ENCODE measurements around the gene SIPA1. TPM values are rescaled to one million over a fixed set of nuclear protein-coding genes. Genes with fewer than 3 reads are reported as not detected.

Gene SIPA1
- total and polyA plus RNA-seq, 2 of the 8 experiments (the other 6 are each of a cell fraction or from before 2014, with no cell fraction given): 35.3 to 72.2 TPM

DNA sequence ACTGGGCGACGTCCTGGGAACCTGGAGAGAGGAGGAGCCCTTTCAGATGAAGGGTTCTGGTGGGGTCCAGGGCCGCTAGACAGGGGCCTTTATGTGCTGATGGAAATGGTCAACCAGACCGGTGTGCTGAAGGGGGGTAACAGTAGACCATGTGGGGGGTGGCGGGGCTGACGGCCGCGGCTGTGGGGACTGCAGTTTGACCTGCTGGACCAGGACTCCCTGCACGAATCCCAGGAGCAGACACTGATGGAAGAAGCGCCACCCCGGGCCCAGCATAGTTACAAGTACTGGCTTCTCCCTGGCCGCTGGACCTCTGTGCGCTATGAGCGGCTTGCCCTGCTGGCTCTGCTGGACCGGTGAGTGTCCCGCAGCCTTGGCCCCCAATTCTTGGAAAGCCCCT, 15.9 kb upstream of the SIPA1 start:
- TF ChIP-seq GTF2F1 (IDR thresholded peaks at IDR 0.05; ENCODE audit: borderline replicate concordance, low read depth, low read length) (no peak), SIX5 (IDR thresholded peaks at IDR 0.05; ENCODE audit: low read depth, low read length) (no peak), TCF12 (IDR thresholded peaks at IDR 0.05; ENCODE audit: low read depth, low read length) (no peak), BACH1 (IDR thresholded peaks at IDR 0.05; ENCODE audit: low read length) (no peak), CHD2 (IDR thresholded peaks at IDR 0.05; ENCODE audit: low read length) (no peak), SAP30 (IDR thresholded peaks at IDR 0.05; ENCODE audit: insufficient read depth, insufficient replicate concordance, low read length) (no peak), NANOG (IDR thresholded peaks at IDR 0.05; ENCODE audit: insufficient read depth, low read depth, low read length, poor library complexity, severe bottlenecking) (no peak), POLR2AphosphoS5 (IDR thresholded peaks at IDR 0.05; ENCODE audit: low read depth, low read length) (no peak), YY1 (IDR thresholded peaks at IDR 0.05; ENCODE audit: low read depth, low read length) (no peak), SP2 (IDR thresholded peaks at IDR 0.05; ENCODE audit: low read length) (no peak)
- TF ChIP-seq, protein P1, sequence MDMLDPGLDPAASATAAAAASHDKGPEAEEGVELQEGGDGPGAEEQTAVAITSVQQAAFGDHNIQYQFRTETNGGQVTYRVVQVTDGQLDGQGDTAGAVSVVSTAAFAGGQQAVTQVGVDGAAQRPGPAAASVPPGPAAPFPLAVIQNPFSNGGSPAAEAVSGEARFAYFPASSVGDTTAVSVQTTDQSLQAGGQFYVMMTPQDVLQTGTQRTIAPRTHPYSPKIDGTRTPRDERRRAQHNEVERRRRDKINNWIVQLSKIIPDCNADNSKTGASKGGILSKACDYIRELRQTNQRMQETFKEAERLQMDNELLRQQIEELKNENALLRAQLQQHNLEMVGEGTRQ (IDR thresholded peaks at IDR 0.05; ENCODE audit: low read length): no peak
- TF ChIP-seq, protein P2, sequence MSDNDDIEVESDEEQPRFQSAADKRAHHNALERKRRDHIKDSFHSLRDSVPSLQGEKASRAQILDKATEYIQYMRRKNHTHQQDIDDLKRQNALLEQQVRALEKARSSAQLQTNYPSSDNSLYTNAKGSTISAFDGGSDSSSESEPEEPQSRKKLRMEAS (IDR thresholded peaks at IDR 0.05): no peak
- Histone ChIP-seq H3K14ac (ENCODE audit: insufficient read length) (no peak overlapping the region), H3K4me3 (ENCODE audit: extremely low read depth in 1 of 4, insufficient read depth in 2 of 4, low read depth in 3 of 4, low read length in 4 of 4) (no peak overlapping the region), H2BK15ac (ENCODE audit: low read length) (no peak overlapping the region), H3K27ac (ENCODE audit: low read depth, low read length) (no peak overlapping the region), H3K36me3 (ENCODE audit: control insufficient read depth in 2 of 4, insufficient read depth in 4 of 4, low read length in 3 of 4) (peaks cover 11 to 59% (median 31%) of the 10 kb centered on the region in 4 experiments; a peak in 7 of 8 replicates), H2BK12ac (ENCODE audit: low read depth, low read length) (no peak overlapping the region), H3K79me1 (ENCODE audit: low read depth, low read length) (peaks cover 10% of the 10 kb centered on the region; the same call in 1 of the 2 replicates), H3K23ac (ENCODE audit: insufficient read length) (no peak overlapping the region), H3K56ac (replicated peaks; ENCODE audit: insufficient read length, low read depth, low read length) (no peak overlapping the region), H2BK5ac (ENCODE audit: low read depth, low read length) (no peak overlapping the region), H3K4ac (replicated peaks; ENCODE audit: insufficient read length, low read depth, low read length) (no peak overlapping the region), H2AK5ac (ENCODE audit: low read depth, low read length) (no peak overlapping the region), H4K91ac (replicated peaks; ENCODE audit: insufficient read length, low read length) (no peak overlapping the region), H2BK120ac (replicated peaks; ENCODE audit: low read depth, low read length) (no peak overlapping the region), H3K27me3 (replicated peaks in 1 of 4; ENCODE audit: control insufficient read depth in 3 of 4, extremely low read depth in 1 of 4, insufficient read depth in 3 of 4, low read length in 3 of 4) (no peaks in the 10 kb centered on the region), H3K4me1 (replicated peaks in 1 of 4; ENCODE audit: control insufficient read depth in 3 of 4, insufficient read depth in 4 of 4, low read length in 3 of 4) (peaks cover 0 to 1% (median 0%) of the 10 kb centered on the region in 4 experiments; a peak in 1 of 7 replicates), H3K9me3 (ENCODE audit: insufficient read depth in 2 of 2, low read depth in 1 of 2, low read length in 1 of 2) (no peaks in the 10 kb centered on the region), H4K5ac (ENCODE audit: insufficient read length, low read depth, low read length) (no peak overlapping the region), H3K79me2 (ENCODE audit: control insufficient read depth in 1 of 2, insufficient read depth in 2 of 2, low read length in 2 of 2) (peaks cover 0 to 7% of the 10 kb centered on the region in 2 experiments; a peak in 3 of 4 replicates), H3K4me2 (ENCODE audit: insufficient read depth in 1 of 2, low read depth in 2 of 2, low read length in 2 of 2) (no peak overlapping the region), H3K23me2 (ENCODE audit: low read depth, low read length) (no peaks in the 10 kb centered on the region), H4K8ac (ENCODE audit: extremely low read depth, insufficient read depth, low read length) (0 out of 2 replicates have a peak overlapping the region, but pooled peaks have one; percentile 25), H2BK20ac (ENCODE audit: low read length) (no peak overlapping the region), H4K20me1 (replicated peaks in 1 of 2; ENCODE audit: control insufficient read depth in 1 of 2, insufficient read depth in 2 of 2, low read length in 2 of 2) (peaks cover 5 to 37% of the 10 kb centered on the region in 2 experiments), H3K9ac (replicated peaks in 1 of 4; ENCODE audit: extremely low read depth in 1 of 4, low read depth in 3 of 4, low read length in 3 of 4) (no peak overlapping the region), H3K18ac (ENCODE audit: extremely low read depth, low read length) (no peak overlapping the region), H2AFZ (ENCODE audit: low read length) (no peak overlapping the region)
- FAIRE-seq (no peak), DNase-seq (ENCODE audit: low read depth in 1 of 2, low spot score in 2 of 2) (no peak)
- 95% methylated on average over 12 of the region's 16 CpGs; no CpG with 5 or more reads in 1 of the 2 experiments for WGBS, 2 experiments (ENCODE audit: extremely low coverage in 1 of 2, insufficient coverage in 1 of 2, insufficient read length in 1 of 2, insufficient replicate concordance in 2 of 2, low coverage in 1 of 2, low lambda C conversion rate in 2 of 2, missing lambda C conversion rate in 1 of 2)
- ChIA-PET POLR2A (ENCODE audit: partially characterized antibody) (interaction anchor here (1.3 kb wide), 1 partner anchor 22 kb away, joined by 4 read pairs; no protein-coding TSS in a partner anchor), CTCF (ENCODE audit: partially characterized antibody) (interaction anchor here (0.9 to 1.1 kb wide), 2 partner anchors 9 to 11 kb away, joined by 3 to 5 read pairs; no protein-coding TSS in a partner anchor)

Data from H1 (cell line).